DOHH2 (cell line): ENCODE results near the gene LRMDA.

Experiments used
- EZH2phosphoT487 ChIP-seq: fragments of 200-600 bp; sonication (generic); IDR thresholded peaks from 2 replicates; pipeline ENCODE4 v1.6.1; 2017; ENCODE audit warnings: borderline replicate concordance, mild to moderate bottlenecking, antibody characterized with exemption, low read length, moderate library complexity, mixed read lengths
- TF ChIP-seq, protein P1 (sequence below): fragments of 200-600 bp; sonication (generic); IDR thresholded peaks from one replicate; pipeline ENCODE4 v1.5.1; 2014; ENCODE audit warnings: antibody characterized with exemption, mild to moderate bottlenecking, low read depth, low read length; ENCODE audit not compliant: poor library complexity, severe bottlenecking

DNA sequence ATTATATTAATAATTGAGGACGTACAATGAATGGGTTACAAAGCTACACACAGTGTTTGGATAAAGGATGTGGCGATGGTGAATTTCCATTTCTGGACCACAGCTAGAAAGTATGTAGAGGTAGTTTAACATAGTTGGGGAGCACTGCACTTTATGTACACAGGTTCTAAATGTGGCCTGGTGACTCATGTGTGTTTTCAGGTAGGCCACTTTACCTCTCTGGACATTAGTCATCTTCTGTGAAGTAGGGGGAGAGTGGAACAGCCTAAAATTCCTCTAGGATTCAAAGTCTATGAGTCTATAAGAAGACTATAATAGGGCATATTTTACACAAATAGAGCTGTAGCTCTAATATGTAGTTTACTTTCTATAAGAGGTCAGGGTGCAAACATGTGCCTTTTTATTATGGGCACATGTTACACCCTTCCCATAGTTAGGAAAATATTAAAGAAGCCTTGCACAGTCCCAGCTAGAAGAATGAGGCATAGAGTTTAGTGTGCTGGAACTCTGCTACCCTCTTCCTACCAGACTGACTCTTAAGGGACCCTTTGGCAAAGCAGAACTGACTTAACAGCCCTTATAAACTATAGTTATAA is 594.9 kb downstream of the LRMDA start:
- TF ChIP-seq, protein P1, sequence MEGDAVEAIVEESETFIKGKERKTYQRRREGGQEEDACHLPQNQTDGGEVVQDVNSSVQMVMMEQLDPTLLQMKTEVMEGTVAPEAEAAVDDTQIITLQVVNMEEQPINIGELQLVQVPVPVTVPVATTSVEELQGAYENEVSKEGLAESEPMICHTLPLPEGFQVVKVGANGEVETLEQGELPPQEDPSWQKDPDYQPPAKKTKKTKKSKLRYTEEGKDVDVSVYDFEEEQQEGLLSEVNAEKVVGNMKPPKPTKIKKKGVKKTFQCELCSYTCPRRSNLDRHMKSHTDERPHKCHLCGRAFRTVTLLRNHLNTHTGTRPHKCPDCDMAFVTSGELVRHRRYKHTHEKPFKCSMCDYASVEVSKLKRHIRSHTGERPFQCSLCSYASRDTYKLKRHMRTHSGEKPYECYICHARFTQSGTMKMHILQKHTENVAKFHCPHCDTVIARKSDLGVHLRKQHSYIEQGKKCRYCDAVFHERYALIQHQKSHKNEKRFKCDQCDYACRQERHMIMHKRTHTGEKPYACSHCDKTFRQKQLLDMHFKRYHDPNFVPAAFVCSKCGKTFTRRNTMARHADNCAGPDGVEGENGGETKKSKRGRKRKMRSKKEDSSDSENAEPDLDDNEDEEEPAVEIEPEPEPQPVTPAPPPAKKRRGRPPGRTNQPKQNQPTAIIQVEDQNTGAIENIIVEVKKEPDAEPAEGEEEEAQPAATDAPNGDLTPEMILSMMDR, result no peak
- TF ChIP-seq EZH2phosphoT487, result no peak
